Mesothelial cell of epicardium (in vitro differentiated cells): ENCODE measurements around the gene ESPNL. TPM values are rescaled to one million over a fixed set of nuclear protein-coding genes. Genes with fewer than 3 reads are reported as not detected.
"Not testable (repeated sequence)": the region's sequence is repeated elsewhere in the genome, so short reads cannot be mapped to it uniquely, and the experiment has no call there.

ENCODE experiments used
- DNase-seq, 2 experiments: peaks; one replicate each; pipeline ENCODE4 v3.0.0; 2021; ENCODE audit warnings: low spot score in 2 of 2; ENCODE audit not compliant: unreplicated experiment in 2 of 2
- H3K27ac Mint-ChIP-seq: 2 replicates; pipeline ENCODE4 v1.8.0; 2021; ENCODE audit warnings: mixed read lengths
- H3K27me3 Mint-ChIP-seq: 2 replicates; pipeline ENCODE4 v1.8.0; 2021; ENCODE audit warnings: low read depth, mixed read lengths
- H3K36me3 Mint-ChIP-seq: 2 replicates; pipeline ENCODE4 v1.8.0; 2021; ENCODE audit warnings: mixed read lengths
- H3K4me1 Mint-ChIP-seq: 2 replicates; pipeline ENCODE4 v1.8.0; 2021; ENCODE audit warnings: mixed read lengths
- H3K4me3 Mint-ChIP-seq: 2 replicates; pipeline ENCODE4 v1.8.0; 2021; ENCODE audit warnings: mild to moderate bottlenecking, moderate library complexity, mixed read lengths
- H3K9me3 Mint-ChIP-seq: 2 replicates; pipeline ENCODE4 v1.8.0; 2021; ENCODE audit warnings: mixed read lengths
- total RNA-seq: library from RNA; stranded (reverse); gene quantifications from 3 replicates; pipeline ENCODE4 v1.2.1, GENCODE V29; 2021
- TF ChIP-seq, protein P1 (sequence below): fragments of 200-600 bp; sonication (generic); IDR thresholded peaks from one replicate; pipeline ENCODE4 v1.5.0; 2021; ENCODE audit warnings: antibody characterized with exemption; ENCODE audit not compliant: unreplicated experiment

Gene ESPNL
- total RNA-seq, 1 donor from 2014 or later, result 0.38 TPM

DNA sequence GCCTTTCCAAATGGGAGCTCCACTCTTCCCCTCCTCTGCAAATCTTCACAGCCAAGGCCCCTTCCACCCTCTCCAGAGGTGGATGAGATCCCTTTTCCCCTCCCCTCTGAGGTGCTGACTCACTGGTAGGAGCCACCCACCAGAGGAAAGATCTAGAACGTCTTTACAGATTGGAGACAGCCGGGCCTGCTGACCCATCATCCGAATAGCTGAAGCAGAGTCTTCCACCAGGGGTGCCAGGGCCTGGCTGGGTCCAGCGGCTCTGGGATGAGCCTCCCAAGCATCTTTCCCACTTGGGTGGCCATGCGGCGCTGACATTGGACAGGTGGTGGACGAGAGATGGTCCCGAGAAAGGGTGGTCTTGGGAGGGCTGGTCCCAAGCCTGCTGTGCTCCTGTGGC, 67.6 kb downstream of the ESPNL start:
- DNase-seq, result no peak
- Mint-ChIP-seq H3K9me3 (no peaks in the 10 kb centered on the region), H3K4me1 (no peaks in the 10 kb centered on the region), H3K27me3 (peaks cover 26% of the 10 kb centered on the region), H3K36me3 (peaks cover 17% of the 10 kb centered on the region), H3K27ac (no peak overlapping the region), H3K4me3 (no peak overlapping the region)
- TF ChIP-seq, protein P1, sequence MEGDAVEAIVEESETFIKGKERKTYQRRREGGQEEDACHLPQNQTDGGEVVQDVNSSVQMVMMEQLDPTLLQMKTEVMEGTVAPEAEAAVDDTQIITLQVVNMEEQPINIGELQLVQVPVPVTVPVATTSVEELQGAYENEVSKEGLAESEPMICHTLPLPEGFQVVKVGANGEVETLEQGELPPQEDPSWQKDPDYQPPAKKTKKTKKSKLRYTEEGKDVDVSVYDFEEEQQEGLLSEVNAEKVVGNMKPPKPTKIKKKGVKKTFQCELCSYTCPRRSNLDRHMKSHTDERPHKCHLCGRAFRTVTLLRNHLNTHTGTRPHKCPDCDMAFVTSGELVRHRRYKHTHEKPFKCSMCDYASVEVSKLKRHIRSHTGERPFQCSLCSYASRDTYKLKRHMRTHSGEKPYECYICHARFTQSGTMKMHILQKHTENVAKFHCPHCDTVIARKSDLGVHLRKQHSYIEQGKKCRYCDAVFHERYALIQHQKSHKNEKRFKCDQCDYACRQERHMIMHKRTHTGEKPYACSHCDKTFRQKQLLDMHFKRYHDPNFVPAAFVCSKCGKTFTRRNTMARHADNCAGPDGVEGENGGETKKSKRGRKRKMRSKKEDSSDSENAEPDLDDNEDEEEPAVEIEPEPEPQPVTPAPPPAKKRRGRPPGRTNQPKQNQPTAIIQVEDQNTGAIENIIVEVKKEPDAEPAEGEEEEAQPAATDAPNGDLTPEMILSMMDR, result no peak

DNA sequence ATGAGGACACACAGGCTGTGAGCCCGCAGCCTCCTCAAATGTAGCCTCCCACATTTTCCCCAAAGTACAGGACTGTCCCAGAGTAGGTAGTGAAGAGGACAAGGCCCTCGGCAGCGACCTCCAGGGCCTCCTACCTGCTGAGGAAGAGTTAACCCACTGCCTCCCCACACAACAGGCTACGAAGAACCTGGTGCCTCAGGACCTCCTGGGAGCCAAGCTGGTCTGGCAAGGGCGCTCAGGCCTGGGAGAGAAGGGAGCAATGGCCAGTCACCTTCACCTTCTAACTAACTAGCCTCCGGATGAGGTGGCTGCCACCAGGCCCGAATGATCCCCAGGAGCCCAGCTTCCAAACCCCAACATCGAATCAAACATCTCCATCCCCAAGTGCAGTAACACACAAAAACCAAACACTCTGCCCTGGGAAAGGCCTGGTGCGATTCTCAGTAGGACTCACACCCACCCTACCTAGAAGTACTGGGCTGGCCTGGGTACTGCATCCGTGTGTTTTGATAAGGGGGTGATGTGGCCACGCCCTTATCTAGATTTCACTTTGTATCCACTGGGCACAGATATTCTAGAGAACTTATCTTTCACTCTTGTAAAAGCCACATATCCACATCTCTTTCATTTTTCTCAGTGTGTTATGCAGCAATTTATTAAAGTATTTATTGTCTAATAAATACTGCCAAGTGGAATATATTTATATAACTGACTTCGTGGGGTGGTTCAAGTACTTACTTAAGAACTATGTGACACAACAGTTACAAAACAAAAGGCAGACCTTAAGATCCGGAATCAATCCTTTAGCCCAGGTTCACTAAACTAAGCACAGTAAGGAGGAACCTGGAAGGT, 68.3 kb downstream of the ESPNL start:
- TF ChIP-seq, protein P1, result no peak
- no peaks in the 10 kb centered on the region for H3K9me3 Mint-ChIP-seq
- H3K4me1 Mint-ChIP-seq, result no peaks in the 10 kb centered on the region
- no peak overlapping the region for H3K27ac Mint-ChIP-seq
- H3K36me3 Mint-ChIP-seq, result peaks cover 23% of the 10 kb centered on the region
- peaks cover 20% of the 10 kb centered on the region for H3K27me3 Mint-ChIP-seq
- no peak for DNase-seq
- H3K4me3 Mint-ChIP-seq, result no peak overlapping the region

GRCh38 chr2:238169048-238169707, 69.0 kb downstream of the ESPNL start:
- no peaks in the 10 kb centered on the region for H3K9me3 Mint-ChIP-seq
- H3K36me3 Mint-ChIP-seq, result peaks cover 26% of the 10 kb centered on the region
- peaks cover 18% of the 10 kb centered on the region for H3K27me3 Mint-ChIP-seq
- H3K4me1 Mint-ChIP-seq, result no peaks in the 10 kb centered on the region
- H3K27ac Mint-ChIP-seq, result no peak overlapping the region
- DNase-seq, result no peak
- TF ChIP-seq, protein P1, result no peak
- H3K4me3 Mint-ChIP-seq, result no peak overlapping the region

DNA sequence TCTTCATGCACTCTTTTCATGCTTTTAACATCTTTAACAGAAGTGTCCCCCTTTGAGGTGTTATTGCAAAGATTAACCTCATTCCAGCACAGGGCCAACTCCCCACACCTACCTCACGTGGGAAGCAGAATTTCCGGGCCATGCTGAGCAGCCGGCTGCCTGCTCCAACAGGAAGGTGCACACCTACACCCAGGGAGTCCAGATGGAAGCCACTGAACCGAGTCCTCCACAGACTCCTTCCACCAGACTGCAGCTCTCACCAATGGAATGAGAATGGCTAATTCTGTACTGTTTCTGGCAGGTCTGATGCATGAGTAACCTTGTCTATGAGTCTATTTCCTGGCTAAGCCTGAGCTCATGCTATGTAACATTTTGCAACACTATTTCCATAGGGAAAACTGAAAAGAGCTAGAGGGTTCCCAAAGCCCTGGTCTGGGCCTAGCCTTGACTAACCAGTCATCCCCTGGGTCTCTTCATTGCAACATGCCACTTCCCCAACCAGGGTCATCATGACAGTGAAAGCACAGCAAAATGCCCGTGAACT, 69.6 kb downstream of the ESPNL start:
- TF ChIP-seq, protein P1, result no peak
- Mint-ChIP-seq H3K27me3 (peaks cover 12% of the 10 kb centered on the region), H3K4me1 (no peaks in the 10 kb centered on the region), H3K27ac (peak overlapping the region; percentile 62), H3K36me3 (peaks cover 26% of the 10 kb centered on the region), H3K9me3 (no peaks in the 10 kb centered on the region), H3K4me3 (no peak overlapping the region)
- DNase-seq, result no peak

- H3K27me3 Mint-ChIP-seq, result peaks cover 5% of the 10 kb centered on the region
- no peak overlapping the region for H3K4me3 Mint-ChIP-seq
- TF ChIP-seq, protein P1, result no peak
- no peaks in the 10 kb centered on the region for H3K9me3 Mint-ChIP-seq
- H3K4me1 Mint-ChIP-seq, result no peaks in the 10 kb centered on the region
- H3K27ac Mint-ChIP-seq, result no peak overlapping the region
- DNase-seq, result no peak
- H3K36me3 Mint-ChIP-seq, result peaks cover 26% of the 10 kb centered on the region
Measured at GRCh38 chr2:238170386-238171071, 70.4 kb downstream of the ESPNL start.

GRCh38 chr2:238171072-238171431, 70.9 kb downstream of the ESPNL start:
- H3K4me1 Mint-ChIP-seq, H3K27ac Mint-ChIP-seq, DNase-seq, H3K9me3 Mint-ChIP-seq, H3K4me3 Mint-ChIP-seq, H3K27me3 Mint-ChIP-seq: not testable (repeated sequence)
- peaks cover 26% of the 10 kb centered on the region for H3K36me3 Mint-ChIP-seq
